ENCODE measurements around the gene RSRP1. TPM values are rescaled to one million over a fixed set of nuclear protein-coding genes. Genes with fewer than 3 reads are reported as not detected.
A peak's percentile ranks its signal among the peaks of the same experiment; 100 is the strongest.
"Not testable (repeated sequence)": the region's sequence is repeated elsewhere in the genome, so short reads cannot be mapped to it uniquely, and the experiment has no call there.

RSRP1 gene
- total and polyA plus RNA-seq, 2 experiments from 2014 or later, result 113 to 138 TPM

GRCh38 chr1:25243907-25244306 lies 3.3 kb downstream of the RSRP1 start:
- H2AFZ ChIP-seq, result no peak overlapping the region
- no peaks in the 10 kb centered on the region for H3K9me2 ChIP-seq (ENCODE audit: insufficient read depth)
- TF ChIP-seq EZH2 (IDR thresholded peaks at IDR 0.05; ENCODE audit: insufficient read depth, poor library complexity, severe bottlenecking) (no peak), EZH2phosphoT487 (IDR thresholded peaks at IDR 0.05; ENCODE audit: insufficient read depth, low read depth) (no peak)
- H3K4me3 ChIP-seq, result peak overlapping the region; percentile 85
- in situ Hi-C loops (cut with MboI), result loop anchor here (25.0 kb wide), 1 partner anchor 568 kb away; the partner anchor contains the start of genes MTFR1L and SELENON
- peak overlapping the region; percentile 95 for H3K4me2 ChIP-seq (ENCODE audit: unreplicated experiment)
- H3K27ac ChIP-seq, result peak overlapping the region; percentile 32
- H4K20me1 ChIP-seq (ENCODE audit: insufficient read depth), result peaks cover 24% of the 10 kb centered on the region; the same call in 1 of the 2 replicates
- no peaks in the 10 kb centered on the region for H3K9me3 ChIP-seq (ENCODE audit: low read depth)
- WGBS, 2 experiments (ENCODE audit: low coverage in 1 of 2, low lambda C conversion rate in 2 of 2, missing lambda C conversion rate in 2 of 2), result 20 to 21% methylated on average over 6 of the region's 6 CpGs
- peak overlapping the region; percentile 96 for H3K9ac ChIP-seq
- peaks cover 50% of the 10 kb centered on the region for H3K4me1 ChIP-seq (ENCODE audit: insufficient read depth)
- peaks cover 79% of the 10 kb centered on the region for H3F3A ChIP-seq (ENCODE audit: insufficient read depth)
- H3K79me2 ChIP-seq (ENCODE audit: insufficient read depth), result peaks cover 57% of the 10 kb centered on the region
- peak; percentile 45 for DNase-seq
- H3K36me3 ChIP-seq (ENCODE audit: low read depth), result peaks cover 51% of the 10 kb centered on the region
- H3K27me3 ChIP-seq (replicated peaks; ENCODE audit: insufficient read depth), result no peaks in the 10 kb centered on the region

- TF ChIP-seq EZH2 (IDR thresholded peaks at IDR 0.05; ENCODE audit: insufficient read depth, poor library complexity, severe bottlenecking) (no peak), EZH2phosphoT487 (IDR thresholded peaks at IDR 0.05; ENCODE audit: insufficient read depth, low read depth) (no peak)
- H3K4me2 ChIP-seq (ENCODE audit: unreplicated experiment), result peak overlapping the region; percentile 88
- peak overlapping the region; percentile 74 for H3K9ac ChIP-seq
- DNase-seq, result peak; percentile 94
- peaks cover 59% of the 10 kb centered on the region for H3K4me1 ChIP-seq (ENCODE audit: insufficient read depth)
- 2 to 3% methylated on average over 41 of the region's 41 CpGs for WGBS, 2 experiments (ENCODE audit: low coverage in 1 of 2, low lambda C conversion rate in 2 of 2, missing lambda C conversion rate in 2 of 2)
- peak overlapping the region; percentile 63 for H2AFZ ChIP-seq
- peak overlapping the region; percentile 73 for H3K27ac ChIP-seq
- H3K27me3 ChIP-seq (replicated peaks; ENCODE audit: insufficient read depth), result no peaks in the 10 kb centered on the region
- in situ Hi-C loops (cut with MboI), result loop anchor here (25.0 kb wide), 1 partner anchor 572 kb away; the partner anchor contains the start of genes MTFR1L and SELENON
- peaks cover 47% of the 10 kb centered on the region for H3K79me2 ChIP-seq (ENCODE audit: insufficient read depth)
- H3K4me3 ChIP-seq, result peak overlapping the region; percentile 62
- H4K20me1 ChIP-seq (ENCODE audit: insufficient read depth), result peaks cover 8% of the 10 kb centered on the region; the same call in 1 of the 2 replicates
- peaks cover 81% of the 10 kb centered on the region for H3F3A ChIP-seq (ENCODE audit: insufficient read depth)
- H3K36me3 ChIP-seq (ENCODE audit: low read depth), result peaks cover 37% of the 10 kb centered on the region
- H3K9me3 ChIP-seq (ENCODE audit: low read depth), result no peaks in the 10 kb centered on the region
- no peaks in the 10 kb centered on the region for H3K9me2 ChIP-seq (ENCODE audit: insufficient read depth)
Measured at GRCh38 chr1:25239681-25240541, 7.3 kb downstream of the RSRP1 start.

- Histone ChIP-seq H3K27ac (0 out of 2 replicates have a peak overlapping the region, but pooled peaks have one; percentile 43), H3K4me1 (ENCODE audit: insufficient read depth) (peaks cover 44% of the 10 kb centered on the region), H3K4me2 (ENCODE audit: unreplicated experiment) (no peak overlapping the region), H3K9me2 (ENCODE audit: insufficient read depth) (no peaks in the 10 kb centered on the region), H2AFZ (no peak overlapping the region), H3K27me3 (replicated peaks; ENCODE audit: insufficient read depth) (no peaks in the 10 kb centered on the region), H3K36me3 (ENCODE audit: low read depth) (peaks cover 18% of the 10 kb centered on the region), H3K79me2 (ENCODE audit: insufficient read depth) (peaks cover 47% of the 10 kb centered on the region), H4K20me1 (ENCODE audit: insufficient read depth) (no peaks in the 10 kb centered on the region), H3K9me3 (ENCODE audit: low read depth) (no peaks in the 10 kb centered on the region), H3K9ac (no peak overlapping the region), H3F3A (ENCODE audit: insufficient read depth) (peaks cover 70% of the 10 kb centered on the region), H3K4me3 (no peak overlapping the region)
- WGBS, 2 experiments (ENCODE audit: low coverage in 1 of 2, low lambda C conversion rate in 2 of 2, missing lambda C conversion rate in 2 of 2), result 93 to 95% methylated on average over 11 of the region's 11 CpGs
- DNase-seq, result no peak
- in situ Hi-C loops (cut with MboI), result loop anchor here (25.0 kb wide), 1 partner anchor 574 kb away; the partner anchor contains the start of genes MTFR1L and SELENON
- TF ChIP-seq EZH2phosphoT487 (IDR thresholded peaks at IDR 0.05; ENCODE audit: insufficient read depth, low read depth), result no peak
- no peak for TF ChIP-seq EZH2 (IDR thresholded peaks at IDR 0.05; ENCODE audit: insufficient read depth, poor library complexity, severe bottlenecking)
Measured at GRCh38 chr1:25238046-25238445, 9.2 kb downstream of the RSRP1 start.

GRCh38 chr1:25236261-25236660 lies 11.0 kb downstream of the RSRP1 start:
- in situ Hi-C loops (cut with MboI), result loop anchor here (25.0 kb wide), 1 partner anchor 576 kb away; the partner anchor contains the start of genes MTFR1L and SELENON
- not testable (repeated sequence) for H3K9me2 ChIP-seq (ENCODE audit: insufficient read depth); H3K4me2 ChIP-seq (ENCODE audit: unreplicated experiment); H3K9me3 ChIP-seq (ENCODE audit: low read depth); H3K9ac ChIP-seq; H2AFZ ChIP-seq; H3K27ac ChIP-seq; H4K20me1 ChIP-seq (ENCODE audit: insufficient read depth); H3K27me3 ChIP-seq (replicated peaks; ENCODE audit: insufficient read depth); H3K4me3 ChIP-seq; H3K36me3 ChIP-seq (ENCODE audit: low read depth); DNase-seq
- Histone ChIP-seq H3K4me1 (ENCODE audit: insufficient read depth) (peaks cover 38% of the 10 kb centered on the region), H3K79me2 (ENCODE audit: insufficient read depth) (peaks cover 55% of the 10 kb centered on the region), H3F3A (ENCODE audit: insufficient read depth) (peaks cover 55% of the 10 kb centered on the region)
- 95% methylated on average over 7 of the region's 7 CpGs for WGBS, 2 experiments (ENCODE audit: low coverage in 1 of 2, low lambda C conversion rate in 2 of 2, missing lambda C conversion rate in 2 of 2)

- H2AFZ ChIP-seq; H3K36me3 ChIP-seq (ENCODE audit: low read depth); H3K4me3 ChIP-seq; H3K9me3 ChIP-seq (ENCODE audit: low read depth); H3K9me2 ChIP-seq (ENCODE audit: insufficient read depth); H3K4me2 ChIP-seq (ENCODE audit: unreplicated experiment); H3K27ac ChIP-seq; DNase-seq; H4K20me1 ChIP-seq (ENCODE audit: insufficient read depth); H3K27me3 ChIP-seq (replicated peaks; ENCODE audit: insufficient read depth); H3K9ac ChIP-seq: not testable (repeated sequence)
- Histone ChIP-seq H3K4me1 (ENCODE audit: insufficient read depth) (peaks cover 34% of the 10 kb centered on the region), H3K79me2 (ENCODE audit: insufficient read depth) (peaks cover 64% of the 10 kb centered on the region), H3F3A (ENCODE audit: insufficient read depth) (peaks cover 46% of the 10 kb centered on the region)
- in situ Hi-C loops (cut with MboI), result loop anchor here (25.0 kb wide), 1 partner anchor 577 kb away; the partner anchor contains the start of genes MTFR1L and SELENON
- WGBS, 2 experiments (ENCODE audit: low coverage in 1 of 2, low lambda C conversion rate in 2 of 2, missing lambda C conversion rate in 2 of 2), result 97 to 98% methylated on average over 10 of the region's 10 CpGs
Measured at GRCh38 chr1:25235411-25235810, 11.8 kb downstream of the RSRP1 start.
